SK-N-SH treated with all-trans-retinoic acid at 6 μM for 48 hours (cell line): ENCODE measurements around the gene SURF6.
"Not testable (repeated sequence)": the region's sequence is repeated elsewhere in the genome, so short reads cannot be mapped to it uniquely, and the experiment has no call there.

Experiments used
- ATAC-seq: fragments of 200-7000 bp; cut with Tn5 transposase; 3 replicates; pipeline ENCODE4 v1.9.1; 2020; ENCODE audit warnings: mild to moderate bottlenecking, moderate library complexity
- ARNTL ChIP-seq: fragments of 450-650 bp; formaldehyde crosslinking; IDR thresholded peaks from 2 replicates; pipeline ENCODE4 v1.5.0; 2020; ENCODE audit warnings: low read depth, mild to moderate bottlenecking, moderate library complexity, borderline replicate concordance
- BACH2 ChIP-seq: fragments of 250-450 bp; sonication (Bioruptor Pico); IDR thresholded peaks from 2 replicates; pipeline ENCODE4 v1.9.0; 2021; ENCODE audit warnings: mild to moderate bottlenecking, borderline replicate concordance
- CREB5 ChIP-seq: fragments of 250-450 bp; sonication (Bioruptor Pico); IDR thresholded peaks from 2 replicates; pipeline ENCODE4 v1.5.1; 2020; ENCODE audit warnings: low read depth, mild to moderate bottlenecking, moderate library complexity
- CSDC2 ChIP-seq: fragments of 250-450 bp; sonication (Bioruptor Pico); IDR thresholded peaks from 2 replicates; pipeline ENCODE4 v1.5.0; 2020; ENCODE audit warnings: mild to moderate bottlenecking, moderate library complexity
- CSRNP3 ChIP-seq: fragments of 250-450 bp; sonication (Bioruptor Pico); IDR thresholded peaks from 2 replicates; pipeline ENCODE4 v1.5.1; 2021; ENCODE audit warnings: mild to moderate bottlenecking, moderate library complexity
- ESRRG ChIP-seq: fragments of 250-450 bp; sonication (Bioruptor Pico); IDR thresholded peaks from 2 replicates; pipeline ENCODE4 v1.6.1; 2021; ENCODE audit warnings: mild to moderate bottlenecking
- GLIS3 ChIP-seq: fragments of 250-450 bp; sonication (Bioruptor Pico); IDR thresholded peaks from 2 replicates; pipeline ENCODE4 v1.5.0; 2020; ENCODE audit warnings: mild to moderate bottlenecking, moderate library complexity
- ISL1 ChIP-seq: fragments of 250-450 bp; sonication (Bioruptor Pico); IDR thresholded peaks from 2 replicates; pipeline ENCODE4 v2.1.2; 2022; ENCODE audit warnings: mild to moderate bottlenecking, moderate library complexity
- OSR1 ChIP-seq: fragments of 250-450 bp; sonication (Bioruptor Pico); IDR thresholded peaks from 2 replicates; pipeline ENCODE4 v1.8.0; 2022; ENCODE audit warnings: moderate library complexity, mild to moderate bottlenecking, inconsistent platforms
- POU6F1 ChIP-seq: fragments of 250-450 bp; sonication (Bioruptor Pico); IDR thresholded peaks from 2 replicates; pipeline ENCODE4 v1.8.0; 2021; ENCODE audit warnings: low read depth, mild to moderate bottlenecking, moderate library complexity, borderline replicate concordance
- PPARA ChIP-seq: fragments of 250-450 bp; sonication (Bioruptor Pico); IDR thresholded peaks from 2 replicates; pipeline ENCODE4 v1.5.0; 2020; ENCODE audit warnings: mild to moderate bottlenecking, borderline replicate concordance
- RARB ChIP-seq: fragments of 250-450 bp; sonication (Bioruptor Pico); IDR thresholded peaks from 2 replicates; pipeline ENCODE4 v1.8.0; 2021; ENCODE audit warnings: mild to moderate bottlenecking, moderate library complexity
- SNAI2 ChIP-seq: fragments of 250-450 bp; sonication (Bioruptor Pico); IDR thresholded peaks from 2 replicates; pipeline ENCODE4 v1.5.0; 2020; ENCODE audit warnings: mild to moderate bottlenecking, moderate library complexity
- TOX ChIP-seq: fragments of 250-450 bp; sonication (Bioruptor Pico); IDR thresholded peaks from 2 replicates; pipeline ENCODE4 v1.8.0; 2021; ENCODE audit warnings: mild to moderate bottlenecking, moderate library complexity, borderline replicate concordance
- TSHZ2 ChIP-seq: fragments of 250-450 bp; sonication (Bioruptor Pico); IDR thresholded peaks from 2 replicates; pipeline ENCODE4 v1.5.0; 2020; ENCODE audit warnings: mild to moderate bottlenecking, moderate library complexity
- ZC3H10 ChIP-seq: fragments of 250-450 bp; sonication (Bioruptor Pico); IDR thresholded peaks from 2 replicates; pipeline ENCODE4 v1.5.1; 2021; ENCODE audit warnings: mild to moderate bottlenecking, moderate library complexity
- ZFP3 ChIP-seq: fragments of 250-450 bp; sonication (Bioruptor Pico); IDR thresholded peaks from 2 replicates; pipeline ENCODE4 v1.5.0; 2020; ENCODE audit warnings: mild to moderate bottlenecking, moderate library complexity
- ZFP30 ChIP-seq: fragments of 450-650 bp; formaldehyde crosslinking; IDR thresholded peaks from 2 replicates; pipeline ENCODE4 v1.5.0; 2022; ENCODE audit warnings: mild to moderate bottlenecking, moderate library complexity
- ZNF565 ChIP-seq: fragments of 450-650 bp; formaldehyde crosslinking; conservative IDR thresholded peaks from 2 replicates; pipeline ENCODE4 v1.5.0; 2020; ENCODE audit warnings: low read depth, mild to moderate bottlenecking, moderate library complexity
- ZNF70 ChIP-seq: fragments of 450-650 bp; formaldehyde crosslinking; IDR thresholded peaks from 2 replicates; pipeline ENCODE4 v1.5.0; 2020; ENCODE audit warnings: mild to moderate bottlenecking, moderate library complexity
- ZNF8 ChIP-seq: fragments of 450-650 bp; formaldehyde crosslinking; IDR thresholded peaks from 2 replicates; pipeline ENCODE4 v1.5.0; 2020; ENCODE audit warnings: mild to moderate bottlenecking, moderate library complexity

SURF6 gene

GRCh38 chr9:133377721-133378216, 41.8 kb upstream of the SURF6 start:
- TF ChIP-seq ZNF565 (CRISPR knock-in tag): no peak
- no peak for TF ChIP-seq BACH2 (CRISPR knock-in tag)
- TF ChIP-seq ZC3H10 (CRISPR knock-in tag): no peak
- TF ChIP-seq, all 23 proteins: peak for 0
- ATAC-seq: no peak

- ATAC-seq: not testable (repeated sequence)
Observed at GRCh38 chr9:133377280-133377679, 41.3 kb upstream of the SURF6 start.

- TF ChIP-seq PPARA (CRISPR knock-in tag) (no peak), ESRRG (CRISPR knock-in tag) (no peak), TSHZ2 (CRISPR knock-in tag) (no peak), OSR1 (CRISPR knock-in tag) (no peak), ZNF8 (CRISPR knock-in tag) (no peak), SNAI2 (CRISPR knock-in tag) (no peak), ISL1 (CRISPR knock-in tag) (no peak), ZFP30 (no peak)
- ATAC-seq: peak; percentile 93
Observed at GRCh38 chr9:133375724-133376654, 40.0 kb upstream of the SURF6 start, which contains the start of the genes STKLD1 and SURF4. Gene STKLD1, plus strand, starts transcription at chr9:133376366. Its CDS starts 108 bp downstream, at chr9:133376474. Gene SURF4, minus strand, starts transcription at chr9:133376060. Its CDS starts 91 bp downstream, at chr9:133375969.

GRCh38 chr9:133375116-133375723, 39.2 kb upstream of the SURF6 start:
- TF ChIP-seq SNAI2 (CRISPR knock-in tag) (no peak), CSDC2 (CRISPR knock-in tag) (no peak), CREB5 (CRISPR knock-in tag) (no peak), ZNF8 (CRISPR knock-in tag) (no peak), ZNF70 (CRISPR knock-in tag) (no peak), POU6F1 (no peak), TSHZ2 (CRISPR knock-in tag) (no peak), GLIS3 (CRISPR knock-in tag) (no peak), RARB (CRISPR knock-in tag) (no peak), PPARA (CRISPR knock-in tag) (no peak), ARNTL (CRISPR knock-in tag) (no peak), OSR1 (CRISPR knock-in tag) (no peak), ZNF565 (CRISPR knock-in tag) (no peak), ZFP3 (CRISPR knock-in tag) (no peak), CSRNP3 (CRISPR knock-in tag) (no peak), ZC3H10 (CRISPR knock-in tag) (no peak), ISL1 (CRISPR knock-in tag) (no peak), ESRRG (CRISPR knock-in tag) (no peak), ZFP30 (no peak), TOX (no peak)
- peak; percentile 32 for ATAC-seq
